Measurements from ENCODE around the gene ZNF628. TPM values are rescaled to one million over a fixed set of nuclear protein-coding genes. Genes with fewer than 3 reads are reported as not detected.
A peak's percentile ranks its signal among the peaks of the same experiment; 100 is the strongest.

ZNF628 gene
- total RNA-seq, 1 donor from 2014 or later, result 1.4 TPM

GRCh38 chr19:55465460-55466240 lies 10.8 kb upstream of the ZNF628 start:
- DNase-seq, result no peak

GRCh38 chr19:55466241-55466614 lies 10.2 kb upstream of the ZNF628 start:
- DNase-seq, result no peak

- DNase-seq, result peak; percentile 69
These were observed 9.0 kb upstream of the ZNF628 start for GRCh38 chr19:55467236-55468053.

- no peak for DNase-seq
These were observed 8.4 kb upstream of the ZNF628 start for GRCh38 chr19:55468054-55468393.

- no peak for DNase-seq
These were observed 5.2 kb upstream of the ZNF628 start for GRCh38 chr19:55471266-55471665.

GRCh38 chr19:55472463-55472862 lies 4.0 kb upstream of the ZNF628 start:
- no peak for DNase-seq

- DNase-seq, result no peak
These were observed 3.0 kb upstream of the ZNF628 start for GRCh38 chr19:55473225-55474012.

- no peak for DNase-seq
These were observed 1.9 kb upstream of the ZNF628 start for GRCh38 chr19:55474269-55475265.

- DNase-seq, result no peak
These were observed 1.5 kb downstream of the ZNF628 start for GRCh38 chr19:55477905-55478304.

GRCh38 chr19:55478364-55478763 lies 1.9 kb downstream of the ZNF628 start:
- DNase-seq, result no peak

- DNase-seq, result no peak
These were observed 2.6 kb downstream of the ZNF628 start for GRCh38 chr19:55479045-55479444.

GRCh38 chr19:55479451-55480230 lies 3.2 kb downstream of the ZNF628 start:
- DNase-seq, result no peak

GRCh38 chr19:55481148-55481793 lies 4.9 kb downstream of the ZNF628 start:
- DNase-seq, result no peak

GRCh38 chr19:55481794-55482155 lies 5.4 kb downstream of the ZNF628 start:
- no peak for DNase-seq

- DNase-seq, result no peak
These were observed 5.9 kb downstream of the ZNF628 start for GRCh38 chr19:55482156-55482961.

GRCh38 chr19:55482967-55483705 lies 6.7 kb downstream of the ZNF628 start:
- DNase-seq, result no peak

- no peak for DNase-seq
These were observed 7.5 kb downstream of the ZNF628 start for GRCh38 chr19:55483706-55484592.

All from dermis blood vessel endothelial cell (primary cell).